GM18520 (cell line): ENCODE measurements around the gene C15orf39.

Experiments used
- ATAC-seq: cut with Tn5 transposase; IDR thresholded peaks from one replicate; pipeline ENCODE4 v1.9.1; 2021; ENCODE audit not compliant: unreplicated experiment

C15orf39 gene

GRCh38 chr15:75195122-75195765, 6.4 kb upstream of the C15orf39 start:
- no peak for ATAC-seq

GRCh38 chr15:75195766-75196241, 5.9 kb upstream of the C15orf39 start:
- ATAC-seq, result no peak

GRCh38 chr15:75197062-75197630, 4.5 kb upstream of the C15orf39 start:
- no peak for ATAC-seq

- ATAC-seq, result no peak
Measured at GRCh38 chr15:75198560-75199356, 2.9 kb upstream of the C15orf39 start.

- no peak for ATAC-seq
Measured at GRCh38 chr15:75199357-75199940, 2.2 kb upstream of the C15orf39 start.

- no peak for ATAC-seq
Measured at GRCh38 chr15:75200391-75200764, 1.3 kb upstream of the C15orf39 start.

GRCh38 chr15:75200765-75201615, 692 bp upstream of the C15orf39 start:
- ATAC-seq, result no peak

- peak; percentile 31 for ATAC-seq
Measured at GRCh38 chr15:75202251-75203016, 752 bp downstream of the C15orf39 start.

GRCh38 chr15:75203017-75203907, 1.6 kb downstream of the C15orf39 start:
- ATAC-seq, result no peak

- no peak for ATAC-seq
Measured at GRCh38 chr15:75203908-75204263, 2.2 kb downstream of the C15orf39 start.

GRCh38 chr15:75204340-75205063, 2.8 kb downstream of the C15orf39 start:
- ATAC-seq, result peak; percentile 22

GRCh38 chr15:75205064-75205395, 3.3 kb downstream of the C15orf39 start:
- ATAC-seq, result no peak

- ATAC-seq, result no peak
Measured at GRCh38 chr15:75206006-75206405, 4.3 kb downstream of the C15orf39 start.

GRCh38 chr15:75206803-75207617, 5.3 kb downstream of the C15orf39 start:
- ATAC-seq, result no peak

GRCh38 chr15:75207618-75208500, 6.2 kb downstream of the C15orf39 start:
- no peak for ATAC-seq

GRCh38 chr15:75208501-75209288, 7.0 kb downstream of the C15orf39 start:
- ATAC-seq, result no peak
